Measurements from ENCODE around the gene TBC1D4. TPM values are rescaled to one million over a fixed set of nuclear protein-coding genes. Genes with fewer than 3 reads are reported as not detected.

The TBC1D4 gene
- polyA plus RNA-seq, 1 donor from 2014 or later = 3.9 TPM

DNA sequence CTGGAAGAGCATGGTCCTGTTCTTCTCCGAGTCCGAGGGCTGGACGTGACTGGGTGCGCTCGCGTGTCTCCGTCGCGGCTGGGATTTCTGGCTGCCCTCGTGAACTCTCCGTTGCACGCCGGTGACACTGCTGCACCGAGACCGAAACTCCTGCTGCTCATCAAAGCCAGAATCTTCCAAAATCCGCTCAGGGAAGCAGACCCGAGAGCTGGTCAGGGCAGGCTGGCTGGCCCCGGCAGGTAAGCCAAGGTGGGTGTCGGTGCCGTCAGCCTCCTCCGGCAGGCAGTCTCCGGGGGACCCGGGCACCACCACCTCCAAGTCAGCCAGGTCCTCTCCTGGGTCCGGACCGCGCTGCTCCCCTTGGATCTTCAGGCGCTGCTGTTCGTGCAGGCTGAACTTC lies 119.9 kb downstream of the TBC1D4 start:
- H3K36me3 ChIP-seq (ENCODE audit: insufficient read depth, low read length) = no peaks in the 10 kb centered on the region
- no peak overlapping the region for H3K9ac ChIP-seq (ENCODE audit: low read length)
- no peak overlapping the region for H3K4me3 ChIP-seq (ENCODE audit: low read length)
- TF ChIP-seq SMC3 (conservative IDR thresholded peaks at IDR 0.05; ENCODE audit: poor library complexity) (no peak), MXI1 (conservative IDR thresholded peaks at IDR 0.05; ENCODE audit: poor library complexity, severe bottlenecking) (no peak)
- H3K27ac ChIP-seq (ENCODE audit: low read length) = no peak overlapping the region
- H3K79me2 ChIP-seq (replicated peaks; ENCODE audit: insufficient read depth, low read length) = no peaks in the 10 kb centered on the region
- H3K9me3 ChIP-seq (ENCODE audit: low read length) = no peaks in the 10 kb centered on the region
- H3K9me2 ChIP-seq (ENCODE audit: insufficient read depth, low read length) = no peaks in the 10 kb centered on the region
- no peaks in the 10 kb centered on the region for H3F3A ChIP-seq (ENCODE audit: insufficient read depth, low read length, poor library complexity, severe bottlenecking)
- H4K20me1 ChIP-seq (ENCODE audit: insufficient read depth) = no peaks in the 10 kb centered on the region
- no peak overlapping the region for H3K4me2 ChIP-seq (ENCODE audit: low read length)
- H3K27me3 ChIP-seq (ENCODE audit: insufficient read depth, low read depth, low read length) = no peaks in the 10 kb centered on the region
- no peak overlapping the region for H2AFZ ChIP-seq (ENCODE audit: low read depth, low read length)

DNA sequence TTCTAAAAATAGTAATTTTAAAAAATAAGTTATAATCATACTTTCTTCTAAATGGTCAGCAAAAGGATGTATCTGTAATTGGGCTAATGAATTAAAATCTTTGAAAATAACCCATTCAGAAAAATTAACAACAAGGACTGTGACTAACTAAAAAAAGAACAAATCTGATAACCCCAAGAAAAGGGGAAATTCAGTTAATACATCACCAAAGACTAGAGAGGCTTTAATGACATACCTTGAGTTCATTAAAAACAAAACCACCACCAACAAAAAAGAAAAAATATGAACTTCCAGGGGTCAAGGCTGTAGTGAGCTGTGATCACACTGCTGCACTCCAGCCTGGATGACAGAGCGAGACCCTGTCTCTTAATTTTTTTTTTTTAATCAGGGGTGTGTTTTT lies 121.8 kb downstream of the TBC1D4 start:
- Histone ChIP-seq H3K27me3 (ENCODE audit: insufficient read depth, low read depth, low read length) (no peaks in the 10 kb centered on the region), H3K79me2 (replicated peaks; ENCODE audit: insufficient read depth, low read length) (no peaks in the 10 kb centered on the region), H3K9ac (ENCODE audit: low read length) (no peak overlapping the region), H4K20me1 (ENCODE audit: insufficient read depth) (no peaks in the 10 kb centered on the region), H3F3A (ENCODE audit: insufficient read depth, low read length, poor library complexity, severe bottlenecking) (no peaks in the 10 kb centered on the region), H3K27ac (ENCODE audit: low read length) (no peak overlapping the region), H3K9me2 (ENCODE audit: insufficient read depth, low read length) (no peaks in the 10 kb centered on the region), H3K36me3 (ENCODE audit: insufficient read depth, low read length) (no peaks in the 10 kb centered on the region), H2AFZ (ENCODE audit: low read depth, low read length) (no peak overlapping the region), H3K9me3 (ENCODE audit: low read length) (no peaks in the 10 kb centered on the region), H3K4me3 (ENCODE audit: low read length) (no peak overlapping the region), H3K4me2 (ENCODE audit: low read length) (no peak overlapping the region)
- TF ChIP-seq, protein P1, sequence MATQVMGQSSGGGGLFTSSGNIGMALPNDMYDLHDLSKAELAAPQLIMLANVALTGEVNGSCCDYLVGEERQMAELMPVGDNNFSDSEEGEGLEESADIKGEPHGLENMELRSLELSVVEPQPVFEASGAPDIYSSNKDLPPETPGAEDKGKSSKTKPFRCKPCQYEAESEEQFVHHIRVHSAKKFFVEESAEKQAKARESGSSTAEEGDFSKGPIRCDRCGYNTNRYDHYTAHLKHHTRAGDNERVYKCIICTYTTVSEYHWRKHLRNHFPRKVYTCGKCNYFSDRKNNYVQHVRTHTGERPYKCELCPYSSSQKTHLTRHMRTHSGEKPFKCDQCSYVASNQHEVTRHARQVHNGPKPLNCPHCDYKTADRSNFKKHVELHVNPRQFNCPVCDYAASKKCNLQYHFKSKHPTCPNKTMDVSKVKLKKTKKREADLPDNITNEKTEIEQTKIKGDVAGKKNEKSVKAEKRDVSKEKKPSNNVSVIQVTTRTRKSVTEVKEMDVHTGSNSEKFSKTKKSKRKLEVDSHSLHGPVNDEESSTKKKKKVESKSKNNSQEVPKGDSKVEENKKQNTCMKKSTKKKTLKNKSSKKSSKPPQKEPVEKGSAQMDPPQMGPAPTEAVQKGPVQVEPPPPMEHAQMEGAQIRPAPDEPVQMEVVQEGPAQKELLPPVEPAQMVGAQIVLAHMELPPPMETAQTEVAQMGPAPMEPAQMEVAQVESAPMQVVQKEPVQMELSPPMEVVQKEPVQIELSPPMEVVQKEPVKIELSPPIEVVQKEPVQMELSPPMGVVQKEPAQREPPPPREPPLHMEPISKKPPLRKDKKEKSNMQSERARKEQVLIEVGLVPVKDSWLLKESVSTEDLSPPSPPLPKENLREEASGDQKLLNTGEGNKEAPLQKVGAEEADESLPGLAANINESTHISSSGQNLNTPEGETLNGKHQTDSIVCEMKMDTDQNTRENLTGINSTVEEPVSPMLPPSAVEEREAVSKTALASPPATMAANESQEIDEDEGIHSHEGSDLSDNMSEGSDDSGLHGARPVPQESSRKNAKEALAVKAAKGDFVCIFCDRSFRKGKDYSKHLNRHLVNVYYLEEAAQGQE (IDR thresholded peaks at IDR 0.05; ENCODE audit: borderline replicate concordance) = no peak
- TF ChIP-seq, protein P2, sequence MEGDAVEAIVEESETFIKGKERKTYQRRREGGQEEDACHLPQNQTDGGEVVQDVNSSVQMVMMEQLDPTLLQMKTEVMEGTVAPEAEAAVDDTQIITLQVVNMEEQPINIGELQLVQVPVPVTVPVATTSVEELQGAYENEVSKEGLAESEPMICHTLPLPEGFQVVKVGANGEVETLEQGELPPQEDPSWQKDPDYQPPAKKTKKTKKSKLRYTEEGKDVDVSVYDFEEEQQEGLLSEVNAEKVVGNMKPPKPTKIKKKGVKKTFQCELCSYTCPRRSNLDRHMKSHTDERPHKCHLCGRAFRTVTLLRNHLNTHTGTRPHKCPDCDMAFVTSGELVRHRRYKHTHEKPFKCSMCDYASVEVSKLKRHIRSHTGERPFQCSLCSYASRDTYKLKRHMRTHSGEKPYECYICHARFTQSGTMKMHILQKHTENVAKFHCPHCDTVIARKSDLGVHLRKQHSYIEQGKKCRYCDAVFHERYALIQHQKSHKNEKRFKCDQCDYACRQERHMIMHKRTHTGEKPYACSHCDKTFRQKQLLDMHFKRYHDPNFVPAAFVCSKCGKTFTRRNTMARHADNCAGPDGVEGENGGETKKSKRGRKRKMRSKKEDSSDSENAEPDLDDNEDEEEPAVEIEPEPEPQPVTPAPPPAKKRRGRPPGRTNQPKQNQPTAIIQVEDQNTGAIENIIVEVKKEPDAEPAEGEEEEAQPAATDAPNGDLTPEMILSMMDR (IDR thresholded peaks at IDR 0.05; ENCODE audit: poor library complexity, severe bottlenecking) = no peak
- TF ChIP-seq MXI1 (conservative IDR thresholded peaks at IDR 0.05; ENCODE audit: poor library complexity, severe bottlenecking) (no peak), RAD21 (conservative IDR thresholded peaks at IDR 0.05) (no peak), TAF1 (IDR thresholded peaks at IDR 0.05; ENCODE audit: low read depth) (no peak), EP300 (conservative IDR thresholded peaks at IDR 0.05; ENCODE audit: poor library complexity, severe bottlenecking) (no peak), POLR2AphosphoS5 (IDR thresholded peaks at IDR 0.05) (no peak)

DNA sequence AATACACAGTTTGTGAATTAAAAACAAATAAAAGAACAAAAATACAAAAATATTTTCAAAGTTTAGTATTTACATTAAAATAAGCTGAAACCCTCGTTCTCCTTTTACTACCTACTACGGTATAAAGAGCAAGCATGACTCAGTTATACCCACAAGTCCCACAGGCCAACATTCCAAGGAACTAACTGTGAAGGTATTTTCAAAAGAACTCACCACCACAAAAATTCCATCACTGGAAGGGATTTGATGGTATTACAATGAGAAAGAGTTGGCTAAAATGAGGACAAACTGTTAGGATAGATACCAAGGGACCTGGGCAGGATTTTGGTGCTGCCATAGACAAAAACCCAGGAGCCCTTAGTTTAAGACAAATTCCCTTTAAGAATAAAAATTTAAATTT lies 122.7 kb downstream of the TBC1D4 start:
- Histone ChIP-seq H3K9ac (ENCODE audit: low read length) (no peak overlapping the region), H3K79me2 (replicated peaks; ENCODE audit: insufficient read depth, low read length) (no peaks in the 10 kb centered on the region), H3K9me2 (ENCODE audit: insufficient read depth, low read length) (no peaks in the 10 kb centered on the region), H2AFZ (ENCODE audit: low read depth, low read length) (no peak overlapping the region), H4K20me1 (ENCODE audit: insufficient read depth) (no peaks in the 10 kb centered on the region), H3F3A (ENCODE audit: insufficient read depth, low read length, poor library complexity, severe bottlenecking) (no peaks in the 10 kb centered on the region), H3K4me2 (ENCODE audit: low read length) (no peak overlapping the region), H3K27me3 (ENCODE audit: insufficient read depth, low read depth, low read length) (no peaks in the 10 kb centered on the region), H3K27ac (ENCODE audit: low read length) (no peak overlapping the region), H3K9me3 (ENCODE audit: low read length) (no peaks in the 10 kb centered on the region), H3K36me3 (ENCODE audit: insufficient read depth, low read length) (no peaks in the 10 kb centered on the region), H3K4me3 (ENCODE audit: low read length) (no peak overlapping the region)
- TF ChIP-seq MXI1 (conservative IDR thresholded peaks at IDR 0.05; ENCODE audit: poor library complexity, severe bottlenecking) = no peak
- no peak for TF ChIP-seq EZH2 (IDR thresholded peaks at IDR 0.05; ENCODE audit: borderline replicate concordance, insufficient read depth, low read length, poor library complexity, severe bottlenecking)
